Measurements from ENCODE around the gene GUCY2D.
"Not testable (repeated sequence)": the region's sequence is repeated elsewhere in the genome, so short reads cannot be mapped to it uniquely, and the experiment has no call there.

The GUCY2D gene

GRCh38 chr17:8056232-8056975 is 54.0 kb downstream of the GUCY2D start:
- peak; percentile 63 for DNase-seq (ENCODE audit: low read depth)
- no peak overlapping the region for H3K4me3 ChIP-seq (ENCODE audit: low read length)
- no peak for TF ChIP-seq CTCF (conservative IDR thresholded peaks at IDR 0.05; ENCODE audit: low read length)

GRCh38 chr17:8056976-8057625 is 54.7 kb downstream of the GUCY2D start:
- no peak for DNase-seq (ENCODE audit: low read depth)
- TF ChIP-seq CTCF (conservative IDR thresholded peaks at IDR 0.05; ENCODE audit: low read length): no peak
- H3K4me3 ChIP-seq (ENCODE audit: low read length): no peak overlapping the region

GRCh38 chr17:8057691-8058114 is 55.3 kb downstream of the GUCY2D start:
- peak; percentile 82 for TF ChIP-seq CTCF (conservative IDR thresholded peaks at IDR 0.05; ENCODE audit: low read length)
- no peak overlapping the region for H3K4me3 ChIP-seq (ENCODE audit: low read length)
- peak; percentile 73 for DNase-seq (ENCODE audit: low read depth)

GRCh38 chr17:8059131-8059530 is 56.7 kb downstream of the GUCY2D start:
- H3K4me3 ChIP-seq (ENCODE audit: low read length): no peak overlapping the region
- DNase-seq (ENCODE audit: low read depth): no peak
- TF ChIP-seq CTCF (conservative IDR thresholded peaks at IDR 0.05; ENCODE audit: low read length): no peak

GRCh38 chr17:8060274-8060673 is 57.9 kb downstream of the GUCY2D start:
- peak; percentile 69 for TF ChIP-seq CTCF (conservative IDR thresholded peaks at IDR 0.05; ENCODE audit: low read length)
- peak; percentile 63 for DNase-seq (ENCODE audit: low read depth)
- H3K4me3 ChIP-seq (ENCODE audit: low read length): no peak overlapping the region

GRCh38 chr17:8061851-8062250 is 59.4 kb downstream of the GUCY2D start:
- not testable (repeated sequence) for H3K4me3 ChIP-seq (ENCODE audit: low read length)

GRCh38 chr17:8062435-8062806 is 60.0 kb downstream of the GUCY2D start:
- H3K4me3 ChIP-seq (ENCODE audit: low read length): no peak overlapping the region
- no peak for TF ChIP-seq CTCF (conservative IDR thresholded peaks at IDR 0.05; ENCODE audit: low read length)

More at GRCh38 chr17:8061851-8062250, 59.4 kb downstream of the GUCY2D start:
- not testable (repeated sequence) for DNase-seq (ENCODE audit: low read depth)

More at GRCh38 chr17:8062435-8062806, 60.0 kb downstream of the GUCY2D start:
- DNase-seq (ENCODE audit: low read depth): no peak
